Measurements from ENCODE around the gene GPBP1L1.
"Not testable (repeated sequence)": the region's sequence is repeated elsewhere in the genome, so short reads cannot be mapped to it uniquely, and the experiment has no call there.

The GPBP1L1 gene

GRCh38 chr1:45608175-45609156, 77.9 kb downstream of the GPBP1L1 start:
- Histone ChIP-seq H3K36me3 (ENCODE audit: insufficient read depth, low read length) (peaks cover 18% of the 10 kb centered on the region), H3K4me2 (ENCODE audit: low read length) (no peak overlapping the region), H3K9ac (ENCODE audit: low read depth, low read length) (no peak overlapping the region), H3K4me1 (ENCODE audit: control insufficient read depth, insufficient read depth, low read length) (no peaks in the 10 kb centered on the region), H3K9me3 (replicated peaks; ENCODE audit: low read length) (no peaks in the 10 kb centered on the region), H3K27me3 (ENCODE audit: control insufficient read depth, insufficient read depth, low read length) (no peaks in the 10 kb centered on the region), H3K4me3 (ENCODE audit: low read length) (no peak overlapping the region)

- no peak overlapping the region for H3K9ac ChIP-seq (ENCODE audit: low read depth, low read length)
- H3K4me2 ChIP-seq (ENCODE audit: low read length): no peak overlapping the region
- H3K36me3 ChIP-seq (ENCODE audit: insufficient read depth, low read length): peaks cover 20% of the 10 kb centered on the region
- H3K9me3 ChIP-seq (replicated peaks; ENCODE audit: low read length): no peaks in the 10 kb centered on the region
- H3K27me3 ChIP-seq (ENCODE audit: control insufficient read depth, insufficient read depth, low read length): no peaks in the 10 kb centered on the region
- peaks cover 3% of the 10 kb centered on the region for H3K4me1 ChIP-seq (ENCODE audit: control insufficient read depth, insufficient read depth, low read length)
- no peak overlapping the region for H3K4me3 ChIP-seq (ENCODE audit: low read length)
Observed at GRCh38 chr1:45607404-45608074, 78.8 kb downstream of the GPBP1L1 start.

GRCh38 chr1:45604239-45604638, 82.1 kb downstream of the GPBP1L1 start:
- Histone ChIP-seq H3K36me3 (ENCODE audit: insufficient read depth, low read length) (peaks cover 15% of the 10 kb centered on the region), H3K9me3 (replicated peaks; ENCODE audit: low read length) (no peaks in the 10 kb centered on the region), H3K9ac (ENCODE audit: low read depth, low read length) (no peak overlapping the region), H3K4me3 (ENCODE audit: low read length) (no peak overlapping the region), H3K4me2 (ENCODE audit: low read length) (no peak overlapping the region), H3K27me3 (ENCODE audit: control insufficient read depth, insufficient read depth, low read length) (no peaks in the 10 kb centered on the region), H3K4me1 (ENCODE audit: control insufficient read depth, insufficient read depth, low read length) (peaks cover 11% of the 10 kb centered on the region)

GRCh38 chr1:45596765-45597164, 89.6 kb downstream of the GPBP1L1 start:
- H3K9me3 ChIP-seq (replicated peaks; ENCODE audit: low read length); H3K4me2 ChIP-seq (ENCODE audit: low read length); H3K9ac ChIP-seq (ENCODE audit: low read depth, low read length); H3K27me3 ChIP-seq (ENCODE audit: control insufficient read depth, insufficient read depth, low read length); H3K4me3 ChIP-seq (ENCODE audit: low read length); H3K4me1 ChIP-seq (ENCODE audit: control insufficient read depth, insufficient read depth, low read length): not testable (repeated sequence)
- peaks cover 17% of the 10 kb centered on the region for H3K36me3 ChIP-seq (ENCODE audit: insufficient read depth, low read length)

GRCh38 chr1:45594412-45594811, 91.9 kb downstream of the GPBP1L1 start:
- Histone ChIP-seq H3K9ac (ENCODE audit: low read depth, low read length) (no peak overlapping the region), H3K27me3 (ENCODE audit: control insufficient read depth, insufficient read depth, low read length) (no peaks in the 10 kb centered on the region), H3K4me3 (ENCODE audit: low read length) (no peak overlapping the region), H3K4me2 (ENCODE audit: low read length) (no peak overlapping the region), H3K4me1 (ENCODE audit: control insufficient read depth, insufficient read depth, low read length) (peaks cover 5% of the 10 kb centered on the region), H3K36me3 (ENCODE audit: insufficient read depth, low read length) (peaks cover 19% of the 10 kb centered on the region), H3K9me3 (replicated peaks; ENCODE audit: low read length) (no peaks in the 10 kb centered on the region)

GRCh38 chr1:45589861-45590260, 96.5 kb downstream of the GPBP1L1 start:
- H3K9me3 ChIP-seq (replicated peaks; ENCODE audit: low read length): no peaks in the 10 kb centered on the region
- H3K27me3 ChIP-seq (ENCODE audit: control insufficient read depth, insufficient read depth, low read length): no peaks in the 10 kb centered on the region
- H3K4me1 ChIP-seq (ENCODE audit: control insufficient read depth, insufficient read depth, low read length): peaks cover 23% of the 10 kb centered on the region
- no peak overlapping the region for H3K4me3 ChIP-seq (ENCODE audit: low read length)
- no peak overlapping the region for H3K9ac ChIP-seq (ENCODE audit: low read depth, low read length)
- H3K4me2 ChIP-seq (ENCODE audit: low read length): peak overlapping the region; percentile 2
- peaks cover 12% of the 10 kb centered on the region for H3K36me3 ChIP-seq (ENCODE audit: insufficient read depth, low read length)

- Histone ChIP-seq H3K4me1 (ENCODE audit: control insufficient read depth, insufficient read depth, low read length) (peaks cover 23% of the 10 kb centered on the region), H3K4me2 (ENCODE audit: low read length) (peak overlapping the region; percentile 95), H3K9me3 (replicated peaks; ENCODE audit: low read length) (no peaks in the 10 kb centered on the region), H3K4me3 (ENCODE audit: low read length) (peak overlapping the region; percentile 86), H3K27me3 (ENCODE audit: control insufficient read depth, insufficient read depth, low read length) (no peaks in the 10 kb centered on the region), H3K9ac (ENCODE audit: low read depth, low read length) (peak overlapping the region; percentile 93), H3K36me3 (ENCODE audit: insufficient read depth, low read length) (peaks cover 3% of the 10 kb centered on the region)
Observed at GRCh38 chr1:45586769-45587168, 99.6 kb downstream of the GPBP1L1 start.

- H3K9ac ChIP-seq (ENCODE audit: low read depth, low read length): peak overlapping the region; percentile 93
- H3K36me3 ChIP-seq (ENCODE audit: insufficient read depth, low read length): no peaks in the 10 kb centered on the region
- no peaks in the 10 kb centered on the region for H3K27me3 ChIP-seq (ENCODE audit: control insufficient read depth, insufficient read depth, low read length)
- H3K4me2 ChIP-seq (ENCODE audit: low read length): peak overlapping the region; percentile 95
- peak overlapping the region; percentile 86 for H3K4me3 ChIP-seq (ENCODE audit: low read length)
- peaks cover 23% of the 10 kb centered on the region for H3K4me1 ChIP-seq (ENCODE audit: control insufficient read depth, insufficient read depth, low read length)
- H3K9me3 ChIP-seq (replicated peaks; ENCODE audit: low read length): no peaks in the 10 kb centered on the region
Observed at GRCh38 chr1:45585496-45586075, 100.7 kb downstream of the GPBP1L1 start.

- H3K9ac ChIP-seq (ENCODE audit: low read depth, low read length): peak overlapping the region; percentile 93
Observed at GRCh38 chr1:45585110-45585426, 101.3 kb downstream of the GPBP1L1 start.

GRCh38 chr1:45584351-45585109, 101.8 kb downstream of the GPBP1L1 start:
- Histone ChIP-seq H3K36me3 (ENCODE audit: insufficient read depth, low read length) (no peaks in the 10 kb centered on the region), H3K9me3 (replicated peaks; ENCODE audit: low read length) (no peaks in the 10 kb centered on the region), H3K27me3 (ENCODE audit: control insufficient read depth, insufficient read depth, low read length) (no peaks in the 10 kb centered on the region), H3K4me2 (ENCODE audit: low read length) (peak overlapping the region; percentile 95), H3K4me1 (ENCODE audit: control insufficient read depth, insufficient read depth, low read length) (peaks cover 18% of the 10 kb centered on the region), H3K4me3 (ENCODE audit: low read length) (peak overlapping the region; percentile 86), H3K9ac (ENCODE audit: low read depth, low read length) (peak overlapping the region; percentile 93)

More at GRCh38 chr1:45585110-45585426, 101.3 kb downstream of the GPBP1L1 start:
- peaks cover 22% of the 10 kb centered on the region for H3K4me1 ChIP-seq (ENCODE audit: control insufficient read depth, insufficient read depth, low read length)
- no peaks in the 10 kb centered on the region for H3K36me3 ChIP-seq (ENCODE audit: insufficient read depth, low read length)
- no peaks in the 10 kb centered on the region for H3K9me3 ChIP-seq (replicated peaks; ENCODE audit: low read length)
- peak overlapping the region; percentile 95 for H3K4me2 ChIP-seq (ENCODE audit: low read length)
- no peaks in the 10 kb centered on the region for H3K27me3 ChIP-seq (ENCODE audit: control insufficient read depth, insufficient read depth, low read length)
- peak overlapping the region; percentile 86 for H3K4me3 ChIP-seq (ENCODE audit: low read length)

Data from skeletal muscle satellite cell (primary cell).